Sciatic nerve (tissue), 2 donors: ENCODE results near the gene IMMP2L. TPM values are rescaled to one million over a fixed set of nuclear protein-coding genes. Genes with fewer than 3 reads are reported as not detected.
"Not testable (repeated sequence)": the region's sequence is repeated elsewhere in the genome, so short reads cannot be mapped to it uniquely, and the experiment has no call there.

Experiments used
- ATAC-seq: fragments of 200-7000 bp; cut with Tn5 transposase; one replicate; pipeline ENCODE4 v1.9.1; 2020; ENCODE audit warnings: mild to moderate bottlenecking, moderate library complexity
- DNase-seq: peaks from one replicate; pipeline ENCODE4 v3.0.0-alpha.2; 2020; ENCODE audit warnings: low spot score
- intact Hi-C: fragments of 100-400 bp; cut with DNase I; formaldehyde crosslinking; loops from one replicate; pipeline ENCODE4 v1.14.2; 2022
- total RNA-seq: library from RNA; stranded (reverse); fragmentation: NEBNext Ultra II Directional; extraction: Animal tissue kit (Norgen Biotek cat#: 25700); gene quantifications from one replicate; pipeline ENCODE4 v1.2.1, GENCODE V29; 2021
- donor health status: DM: no; HTN: no; CAD: no.
- donor health status: DM: no; HTN: no; CAD: no.

IMMP2L gene
- total RNA-seq, 1 donor from 2014 or later, result 33.6 TPM

GRCh38 chr7:111256391-111256790, 305.9 kb downstream of the IMMP2L start:
- ATAC-seq, result no peak
- intact Hi-C loops, result no loop called here
- DNase-seq, result no peak

- intact Hi-C loops, result no loop called here
- ATAC-seq, result no peak
- no peak for DNase-seq
Measured at GRCh38 chr7:111255576-111255975, 306.7 kb downstream of the IMMP2L start.

- DNase-seq, intact Hi-C loops, ATAC-seq: not testable (repeated sequence)
Measured at GRCh38 chr7:111251365-111251764, 310.9 kb downstream of the IMMP2L start.

- ATAC-seq, intact Hi-C loops, DNase-seq: not testable (repeated sequence)
Measured at GRCh38 chr7:111249807-111250206, 312.5 kb downstream of the IMMP2L start.

DNA sequence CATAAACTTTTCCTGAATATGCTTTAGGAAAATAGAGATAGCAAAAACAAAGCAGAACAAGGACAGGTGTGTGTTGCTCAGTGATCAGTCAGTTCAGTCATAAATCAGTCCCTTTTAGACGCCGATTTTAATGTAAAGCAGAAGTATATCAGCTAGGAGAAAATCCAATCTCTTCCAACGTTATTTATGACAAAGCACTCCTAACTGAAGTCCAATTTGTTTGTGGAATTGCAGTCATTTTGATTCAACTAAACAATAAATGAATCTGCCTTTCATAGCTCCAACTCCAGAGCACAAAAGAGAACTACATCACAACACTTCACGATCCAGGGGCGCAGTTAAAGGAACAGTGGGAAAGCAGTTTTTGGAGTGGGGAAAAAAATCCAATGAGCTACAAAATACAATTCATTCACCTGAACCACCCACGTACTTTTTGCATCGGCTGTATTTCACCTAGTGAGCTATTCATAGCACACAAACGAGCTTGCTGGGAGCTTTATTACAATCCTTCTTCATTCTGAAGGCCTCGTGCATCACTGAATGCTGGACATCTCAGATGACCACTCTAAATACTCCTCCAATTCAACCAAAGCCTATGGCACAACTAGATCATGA, 320.0 kb downstream of the IMMP2L start:
- ATAC-seq (no peak), DNase-seq (no peak)
- intact Hi-C loops, result no loop called here

DNA sequence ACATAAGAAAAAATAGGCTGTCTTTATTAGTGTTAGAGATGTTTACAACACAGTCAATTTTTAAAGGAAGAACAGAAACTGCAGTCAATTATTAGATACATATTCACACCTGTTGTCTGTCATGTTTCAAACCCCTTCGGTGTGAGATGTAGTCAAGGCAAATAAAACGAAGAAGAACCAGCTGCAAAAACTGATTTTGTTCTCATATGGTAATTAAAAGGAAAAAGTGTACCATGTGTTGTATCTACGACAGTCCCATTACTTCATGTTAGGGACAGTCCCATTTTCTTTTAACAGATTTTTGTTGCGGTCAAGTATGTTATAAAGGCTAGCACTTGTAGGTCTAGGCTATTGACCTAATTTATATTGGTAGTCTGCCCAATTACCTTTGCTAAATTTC, 321.9 kb downstream of the IMMP2L start:
- ATAC-seq (no peak), DNase-seq (no peak)
- intact Hi-C loops, result no loop called here

DNA sequence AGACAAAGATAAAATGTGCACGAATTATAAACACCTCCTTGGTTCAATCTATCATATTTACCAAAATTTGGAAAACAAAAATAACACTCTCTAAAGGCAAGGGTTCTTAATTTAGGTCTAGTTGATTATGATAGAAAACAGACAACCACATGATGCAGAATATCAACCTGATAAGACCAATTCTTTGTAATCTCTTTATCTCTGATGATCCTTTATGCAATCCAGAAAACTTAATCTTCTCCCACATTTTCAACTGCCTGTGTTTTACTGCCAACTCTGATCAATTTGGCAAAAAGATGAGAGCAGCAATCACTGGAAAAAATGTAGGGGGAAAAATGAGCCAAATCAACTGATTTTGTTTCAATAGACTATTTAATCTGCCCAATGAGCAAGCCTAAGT, 322.9 kb downstream of the IMMP2L start:
- ATAC-seq, result no peak
- intact Hi-C loops, result no loop called here
- no peak for DNase-seq

GRCh38 chr7:111238886-111239285, 323.4 kb downstream of the IMMP2L start:
- DNase-seq (no peak), ATAC-seq (peak; percentile 36)
- intact Hi-C loops, result no loop called here

DNA sequence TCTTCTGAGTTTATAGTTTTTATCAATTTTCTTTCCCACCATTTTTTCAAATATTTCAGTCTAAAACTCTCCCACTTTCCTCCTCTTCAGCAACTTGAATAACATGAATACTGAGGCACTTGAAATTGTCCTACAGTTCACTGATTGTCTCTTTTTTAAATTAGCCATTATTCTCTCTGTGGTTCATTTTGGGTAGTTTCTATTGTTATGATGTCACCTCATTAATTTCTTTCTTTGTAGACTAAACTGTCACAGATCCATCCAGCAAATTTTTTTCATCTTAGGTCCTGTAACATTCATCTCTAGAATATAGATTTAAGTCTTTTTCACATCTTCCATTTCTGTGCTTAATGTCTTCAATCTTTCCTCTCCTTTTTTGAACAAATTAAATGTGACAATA, 326.6 kb downstream of the IMMP2L start:
- ATAC-seq (no peak), DNase-seq (no peak)
- intact Hi-C loops, result no loop called here

DNA sequence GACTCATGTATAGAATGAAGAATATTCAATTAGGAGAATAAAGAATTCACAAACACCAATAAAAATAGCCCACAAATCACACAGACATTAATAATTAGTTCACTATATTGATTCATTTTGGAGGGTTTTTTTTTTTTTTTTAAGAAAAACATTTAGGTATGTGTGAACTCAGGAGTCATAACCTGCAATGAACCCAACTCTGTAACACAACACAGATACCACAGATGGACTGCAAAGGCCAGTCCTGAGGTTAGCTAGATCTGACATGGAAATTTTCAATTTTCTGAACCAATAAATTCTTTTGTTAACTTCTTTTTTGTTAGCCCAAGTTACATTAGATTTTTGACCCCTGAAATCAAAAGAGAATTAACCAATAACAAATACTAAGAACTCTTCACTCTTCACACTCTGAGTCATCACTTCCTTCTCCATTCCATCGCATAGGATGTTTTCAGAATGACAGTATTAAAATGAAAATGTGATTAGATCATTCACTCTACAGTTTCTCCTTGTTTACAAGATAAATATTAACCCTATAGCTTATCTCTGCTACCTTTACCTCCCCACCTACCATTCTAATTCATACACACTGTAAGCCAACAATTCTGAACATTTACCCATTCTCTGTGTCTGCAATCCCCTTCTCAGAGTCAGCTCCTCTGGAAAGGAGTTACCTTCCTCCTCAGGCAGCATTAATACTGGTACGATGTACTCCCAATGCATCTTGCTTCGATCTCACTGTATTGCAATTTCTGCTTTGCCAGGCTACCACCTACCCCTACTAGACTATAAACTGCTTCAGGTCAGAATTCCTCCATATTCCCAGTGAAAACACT, 329.8 kb downstream of the IMMP2L start:
- intact Hi-C loops, result no loop called here
- DNase-seq, result no peak
- no peak for ATAC-seq

- no peak for ATAC-seq
- intact Hi-C loops, result no loop called here
Measured at GRCh38 chr7:111229916-111230315, 332.4 kb downstream of the IMMP2L start.

GRCh38 chr7:111229181-111229740, 333.0 kb downstream of the IMMP2L start:
- intact Hi-C loops, result no loop called here
- no peak for ATAC-seq
- DNase-seq, result no peak

More at GRCh38 chr7:111229916-111230315, 332.4 kb downstream of the IMMP2L start:
- no peak for DNase-seq

GRCh38 chr7:111228437-111228836, 333.9 kb downstream of the IMMP2L start:
- no peak for ATAC-seq
- DNase-seq, result no peak
- intact Hi-C loops, result no loop called here

DNA sequence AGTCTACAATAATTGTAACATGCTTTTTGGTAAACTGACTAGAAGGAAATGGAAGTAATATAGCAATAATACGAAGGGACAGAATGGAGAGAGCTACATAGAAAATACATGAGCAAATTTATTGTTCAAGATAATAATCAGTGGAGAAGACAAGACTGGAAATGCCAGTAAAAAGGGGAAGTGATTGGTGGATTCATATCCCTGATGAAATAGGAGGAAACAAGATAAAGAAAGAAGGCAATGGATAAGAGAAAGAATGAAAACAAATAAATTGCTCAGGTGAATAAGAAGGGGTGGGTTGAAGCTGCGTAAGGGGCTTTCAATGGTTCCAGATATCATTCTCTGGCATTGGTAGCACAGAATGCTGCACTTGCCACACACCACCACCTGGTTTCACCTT, 335.5 kb downstream of the IMMP2L start:
- ATAC-seq (no peak), DNase-seq (no peak)
- intact Hi-C loops, result no loop called here

DNA sequence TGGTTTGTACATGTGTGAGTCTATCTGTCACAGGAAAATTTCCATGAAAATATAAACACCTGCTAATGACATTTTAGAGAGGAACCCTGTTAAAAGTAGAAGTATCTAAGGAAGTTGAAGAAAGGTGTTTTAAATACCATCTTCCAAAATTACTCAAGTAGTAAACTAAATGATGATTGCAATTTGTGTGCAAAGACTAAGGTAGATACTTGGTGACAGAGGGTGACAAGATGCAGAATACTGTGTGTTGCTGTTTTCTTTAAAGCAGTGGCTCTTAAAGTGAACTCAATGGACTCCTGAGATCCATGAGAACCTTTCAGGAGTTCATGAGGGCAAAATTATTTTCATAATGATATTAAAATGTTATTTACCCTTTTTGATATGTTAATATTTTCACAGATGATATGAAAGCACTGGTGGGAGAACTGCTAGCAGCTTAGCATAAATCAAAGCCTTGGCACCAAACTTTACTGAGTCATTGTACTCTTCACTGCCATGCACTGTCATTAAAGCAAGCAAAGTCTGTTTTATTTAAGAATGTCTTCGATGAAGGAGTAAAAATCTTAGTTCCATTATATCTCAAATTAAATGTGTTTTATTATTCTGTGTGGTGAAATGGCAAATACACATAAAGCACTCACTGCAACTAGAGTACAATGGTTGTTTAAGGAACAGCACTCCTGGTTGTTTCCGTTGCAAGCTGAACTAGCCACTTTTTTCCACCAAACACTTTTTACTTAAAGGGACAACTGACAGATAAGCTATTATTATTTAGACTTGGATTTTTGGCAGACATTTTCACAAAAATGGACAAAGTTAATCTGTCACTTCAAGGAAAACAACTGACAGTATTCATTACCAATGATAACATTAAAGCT, 337.7 kb downstream of the IMMP2L start:
- intact Hi-C loops, result no loop called here
- DNase-seq (no peak), ATAC-seq (no peak)

DNA sequence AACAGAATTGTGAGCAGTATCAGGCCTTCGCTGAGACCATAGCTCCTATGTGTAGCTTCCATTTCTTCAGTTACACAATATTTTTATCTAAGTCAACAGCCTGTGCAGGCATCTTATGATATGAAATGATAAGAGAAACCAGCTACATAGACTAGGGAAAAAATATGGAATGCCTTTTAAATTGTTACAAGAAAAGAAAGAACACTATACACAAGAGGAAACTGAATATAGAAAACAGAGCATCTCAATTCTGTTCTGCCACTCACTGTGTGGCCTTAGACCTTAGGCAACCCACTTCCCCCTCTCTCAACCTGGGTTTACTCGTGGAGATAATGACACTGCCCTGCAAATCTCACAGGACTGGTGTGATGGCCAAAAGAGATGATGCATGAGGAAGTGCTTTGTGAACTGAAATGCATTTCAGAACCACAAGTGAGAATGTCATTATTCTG, 338.5 kb downstream of the IMMP2L start:
- DNase-seq (no peak), ATAC-seq (no peak)
- intact Hi-C loops, result no loop called here

GRCh38 chr7:111215550-111215949, 346.7 kb downstream of the IMMP2L start:
- ATAC-seq, result no peak
- intact Hi-C loops, result no loop called here
- no peak for DNase-seq

DNA sequence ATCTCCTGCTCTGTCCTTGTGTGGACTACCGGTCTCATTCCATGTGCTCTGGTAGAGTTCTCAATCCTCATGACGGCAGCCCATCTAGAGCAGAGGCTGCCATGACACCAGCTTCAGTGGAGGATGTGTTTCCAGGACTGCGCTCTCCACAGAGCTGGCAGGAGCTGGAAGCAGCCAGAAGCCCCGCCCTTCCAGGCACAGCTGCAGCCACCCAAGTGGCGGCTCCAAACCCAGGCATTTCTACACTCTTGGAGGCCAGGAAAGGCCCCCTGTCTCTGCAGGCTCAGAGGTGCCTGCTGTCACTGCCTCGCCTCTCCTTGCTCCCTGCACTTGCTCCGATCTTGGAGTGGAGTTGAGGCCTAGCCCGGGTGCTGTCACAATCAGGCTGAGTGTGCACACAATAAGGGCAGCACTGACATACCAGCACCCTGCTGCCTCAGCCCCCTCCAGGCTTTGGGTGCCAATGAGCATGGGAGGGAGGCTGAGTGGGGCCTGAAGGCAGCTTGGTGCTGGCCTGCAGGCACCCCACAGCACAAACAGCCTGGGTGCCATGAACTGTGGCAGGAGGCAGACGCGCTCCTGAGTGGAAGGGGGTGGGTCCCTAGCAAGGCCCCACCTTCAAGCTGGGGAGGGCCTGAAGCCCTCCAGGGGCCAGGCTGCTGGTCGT, 349.3 kb downstream of the IMMP2L start:
- ATAC-seq, result peak; percentile 10

DNA sequence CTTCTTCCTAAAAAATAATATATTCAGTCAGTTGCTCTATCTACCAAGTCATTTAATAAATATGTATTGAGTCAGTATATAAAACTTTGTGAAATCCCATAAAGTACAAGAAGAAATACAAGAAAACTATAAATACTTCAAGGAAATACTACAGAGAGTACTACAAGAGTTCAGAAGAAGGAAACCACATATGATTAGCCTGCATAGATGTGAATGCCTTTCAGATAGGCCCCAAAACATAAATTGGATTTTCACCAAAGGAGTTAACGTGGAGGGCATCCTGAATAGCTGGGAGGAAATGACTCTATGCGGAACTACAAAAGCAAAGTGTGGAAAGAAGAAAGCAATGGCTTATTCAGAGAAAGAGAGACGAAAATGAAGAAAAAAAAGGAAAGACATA, 351.3 kb downstream of the IMMP2L start:
- intact Hi-C loops, result no loop called here
- no peak for DNase-seq
- no peak for ATAC-seq

More for the DNA sequence above, 349.3 kb downstream of the IMMP2L start:
- DNase-seq, result no peak
- intact Hi-C loops, result no loop called here
